AG20443 (cell line): Measurements from ENCODE around the gene LOXL4.

Source experiments
- DNase-seq: peaks from one replicate; pipeline ENCODE4 v3.0.0; 2012; ENCODE audit warnings: low spot score, mixed read lengths

LOXL4 gene

GRCh38 chr10:98295401-98295811 is 27.4 kb upstream of the LOXL4 start:
- DNase-seq = no peak

DNA sequence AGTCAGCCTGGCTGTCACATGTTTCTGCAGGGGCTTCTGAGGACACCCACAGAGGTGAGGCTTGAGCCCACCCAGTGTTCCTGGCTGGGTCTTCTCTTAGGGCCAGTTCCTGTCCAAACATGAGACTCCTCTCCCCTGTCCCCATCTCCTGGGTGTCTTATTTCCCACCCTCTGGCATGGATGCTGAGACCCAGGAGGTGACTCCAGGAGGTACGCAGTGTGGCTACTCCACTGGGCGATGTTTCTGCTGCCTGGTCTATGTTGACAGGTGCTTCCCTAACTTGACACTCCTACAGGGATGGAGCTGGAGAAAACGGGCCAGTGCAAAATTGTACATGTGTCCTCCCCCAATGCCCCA is 26.3 kb upstream of the LOXL4 start:
- no peak for DNase-seq

DNA sequence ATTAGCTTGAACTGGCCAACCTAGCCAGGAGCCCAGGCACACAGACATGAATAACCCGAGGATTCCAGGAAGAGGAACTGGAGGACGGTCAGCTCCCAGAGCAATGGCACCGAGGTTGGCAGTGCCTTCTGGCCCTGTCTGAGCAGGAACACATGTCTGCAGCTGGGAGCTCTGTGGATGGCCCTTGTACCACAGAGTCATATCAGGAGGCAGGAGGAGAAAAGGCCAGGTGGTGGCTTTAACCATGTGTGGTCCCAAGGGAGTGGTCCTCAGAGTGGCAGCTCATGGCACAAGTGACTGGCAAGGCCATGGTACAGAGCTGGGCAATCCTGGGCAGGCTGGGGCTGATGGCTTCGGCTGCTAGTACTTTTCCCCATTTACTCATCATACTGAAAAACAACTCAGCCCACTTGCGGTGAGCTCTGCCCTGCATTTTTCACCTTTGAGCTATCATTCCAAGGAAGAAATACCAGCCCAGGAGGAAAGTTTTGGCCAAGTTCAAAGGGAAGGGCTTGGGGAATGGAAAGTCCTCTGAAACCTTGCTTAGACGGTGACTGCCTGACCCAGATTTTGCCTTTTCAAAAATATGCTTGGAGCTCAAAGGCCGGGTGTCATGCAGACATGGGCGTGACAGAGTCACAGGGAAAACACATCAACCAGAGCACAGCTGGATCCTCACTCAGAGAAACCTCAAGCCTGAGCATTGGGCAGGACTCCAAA is 25.7 kb upstream of the LOXL4 start:
- DNase-seq = peak; percentile 66

DNA sequence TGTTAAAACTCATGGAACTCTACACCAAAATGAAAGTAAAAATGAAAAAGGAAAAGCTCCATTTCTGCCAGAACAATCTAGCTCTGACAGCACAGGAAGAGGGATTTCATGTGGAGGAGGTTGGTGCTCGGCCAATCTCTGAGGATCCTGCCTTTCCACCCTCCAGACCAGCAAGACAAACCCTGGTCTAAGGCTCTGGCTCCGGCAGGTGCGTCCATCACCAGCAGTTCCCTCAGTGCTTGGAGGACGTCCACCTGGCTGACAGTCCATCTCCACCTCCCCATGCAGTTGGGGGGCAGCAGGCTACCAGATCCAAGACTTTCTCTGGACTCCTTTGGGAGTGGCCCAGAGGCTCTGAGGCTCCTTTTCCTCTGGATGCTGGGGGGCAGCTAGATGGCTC is 25.0 kb upstream of the LOXL4 start:
- DNase-seq = no peak

GRCh38 chr10:98289802-98290209 is 21.8 kb upstream of the LOXL4 start:
- no peak for DNase-seq

- no peak for DNase-seq
These were observed 19.3 kb upstream of the LOXL4 start for GRCh38 chr10:98287321-98287720.

- no peak for DNase-seq
These were observed 18.4 kb upstream of the LOXL4 start for GRCh38 chr10:98286419-98286818.

DNA sequence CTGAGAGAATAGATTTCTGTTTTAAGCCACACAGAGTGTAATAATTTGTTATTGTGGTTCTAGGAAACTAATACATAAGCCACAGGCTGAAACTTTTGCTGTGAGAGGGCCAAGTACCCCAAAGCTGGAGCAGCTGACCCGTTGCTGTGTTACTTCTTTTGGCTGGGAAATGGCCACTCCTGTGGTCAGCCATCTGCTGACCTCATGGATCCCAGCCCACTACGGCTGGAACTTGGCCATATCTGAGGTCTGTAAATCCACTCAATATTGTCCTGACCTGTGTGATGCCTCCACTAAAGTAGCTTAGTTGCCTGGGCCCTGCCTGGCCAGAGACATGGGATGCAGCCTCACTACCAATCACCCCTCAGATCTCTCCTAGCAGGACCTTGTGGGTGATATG is 17.4 kb upstream of the LOXL4 start:
- no peak for DNase-seq

DNA sequence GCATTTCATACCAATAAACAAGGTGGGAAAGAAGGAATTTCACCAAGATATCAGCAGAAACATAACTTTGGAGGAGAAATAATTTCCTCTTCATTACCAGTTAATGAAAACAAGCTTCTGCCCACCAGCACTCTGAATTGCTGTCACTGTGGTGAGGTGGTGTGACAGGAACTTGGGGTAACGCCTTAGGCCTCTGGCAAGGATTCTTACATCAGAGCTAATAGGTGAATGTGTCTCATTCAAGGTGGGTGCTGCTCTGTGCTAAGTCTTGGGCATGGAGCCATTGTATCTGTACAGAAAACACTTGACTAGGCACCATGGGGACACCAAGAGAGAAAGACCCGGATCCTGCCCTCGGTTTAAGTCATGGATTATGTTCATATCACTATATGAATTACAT is 8.3 kb upstream of the LOXL4 start:
- DNase-seq = no peak

- DNase-seq = no peak
These were observed 6.6 kb upstream of the LOXL4 start for GRCh38 chr10:98274562-98274961.

DNA sequence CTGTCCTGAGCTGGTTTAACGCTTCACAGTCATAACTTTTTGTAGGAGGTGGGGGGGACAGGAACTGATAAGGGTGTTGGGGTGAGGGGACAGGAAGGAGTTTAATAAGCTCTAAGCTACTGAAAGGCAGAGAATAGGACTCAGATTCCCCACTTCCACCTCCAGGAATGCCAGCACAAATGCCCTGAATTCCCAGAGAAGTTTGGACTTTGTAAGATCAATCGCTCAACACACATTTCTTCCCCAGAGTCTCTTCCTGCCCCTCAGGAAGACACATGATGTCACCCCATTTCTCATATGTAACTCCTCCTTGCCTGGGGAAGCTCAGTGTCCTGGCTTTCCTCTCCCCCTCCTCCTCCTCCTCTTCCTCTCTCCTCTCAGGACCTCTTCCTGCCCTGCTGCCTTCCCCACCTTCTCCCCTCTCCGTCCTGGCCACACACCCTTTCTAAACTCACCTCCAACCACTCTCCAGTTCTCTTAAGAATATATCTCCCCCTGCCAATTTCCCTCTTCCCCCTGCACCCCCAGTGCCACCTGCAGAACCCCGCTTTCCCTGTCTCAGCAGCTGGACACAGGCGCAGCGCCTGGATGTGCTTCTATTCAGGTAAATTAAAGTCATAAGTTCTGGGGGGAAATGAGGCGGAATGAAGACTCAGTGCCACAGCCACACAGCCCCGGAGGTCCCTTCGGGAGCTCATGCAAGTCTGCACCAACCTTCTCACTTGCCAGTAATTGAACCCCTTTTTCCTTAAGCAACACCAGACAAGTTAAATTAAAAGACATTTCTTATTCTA is 5.3 kb upstream of the LOXL4 start:
- no peak for DNase-seq

- no peak for DNase-seq
These were observed 4.7 kb upstream of the LOXL4 start for GRCh38 chr10:98272656-98273055.

DNA sequence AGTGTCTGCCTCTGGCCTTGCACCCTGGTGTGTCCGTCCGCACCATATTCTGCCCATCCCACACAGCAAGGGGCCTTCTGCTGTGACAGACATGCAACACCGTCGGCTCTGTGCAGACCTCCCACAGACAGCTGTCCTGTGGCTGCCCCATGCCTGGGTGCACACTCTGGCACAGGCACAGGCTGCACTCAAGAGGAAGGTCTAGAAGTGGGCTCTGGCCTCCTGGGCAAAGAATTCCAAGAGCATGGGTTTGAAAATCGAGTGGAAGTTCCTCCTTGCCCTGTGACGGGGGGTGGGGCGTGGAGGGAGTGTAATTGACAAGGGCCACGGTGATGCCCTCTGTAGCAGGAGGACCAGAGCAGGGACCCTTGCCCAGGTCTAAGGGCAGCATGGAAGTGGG is 4.3 kb upstream of the LOXL4 start:
- no peak for DNase-seq

DNA sequence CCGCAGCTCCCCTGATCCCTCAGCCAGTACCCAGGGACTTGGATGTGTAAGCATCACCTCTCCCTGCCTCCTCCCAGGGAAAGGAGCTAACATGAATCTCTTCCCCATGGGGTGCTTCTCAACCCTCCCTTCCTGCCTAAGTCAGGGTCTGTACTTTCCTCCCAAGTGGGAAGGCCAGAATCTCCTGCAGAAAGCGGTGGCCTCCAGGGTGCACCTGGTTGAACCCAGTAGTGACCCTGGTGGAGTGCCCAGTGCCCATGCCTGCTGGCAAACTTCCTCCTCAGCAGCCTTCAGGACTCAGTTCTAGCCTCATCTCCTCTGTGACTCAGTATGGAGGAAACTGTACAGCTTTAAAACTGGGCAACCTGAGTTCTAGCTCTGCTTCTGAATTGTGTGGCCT is 2.8 kb upstream of the LOXL4 start:
- no peak for DNase-seq

DNA sequence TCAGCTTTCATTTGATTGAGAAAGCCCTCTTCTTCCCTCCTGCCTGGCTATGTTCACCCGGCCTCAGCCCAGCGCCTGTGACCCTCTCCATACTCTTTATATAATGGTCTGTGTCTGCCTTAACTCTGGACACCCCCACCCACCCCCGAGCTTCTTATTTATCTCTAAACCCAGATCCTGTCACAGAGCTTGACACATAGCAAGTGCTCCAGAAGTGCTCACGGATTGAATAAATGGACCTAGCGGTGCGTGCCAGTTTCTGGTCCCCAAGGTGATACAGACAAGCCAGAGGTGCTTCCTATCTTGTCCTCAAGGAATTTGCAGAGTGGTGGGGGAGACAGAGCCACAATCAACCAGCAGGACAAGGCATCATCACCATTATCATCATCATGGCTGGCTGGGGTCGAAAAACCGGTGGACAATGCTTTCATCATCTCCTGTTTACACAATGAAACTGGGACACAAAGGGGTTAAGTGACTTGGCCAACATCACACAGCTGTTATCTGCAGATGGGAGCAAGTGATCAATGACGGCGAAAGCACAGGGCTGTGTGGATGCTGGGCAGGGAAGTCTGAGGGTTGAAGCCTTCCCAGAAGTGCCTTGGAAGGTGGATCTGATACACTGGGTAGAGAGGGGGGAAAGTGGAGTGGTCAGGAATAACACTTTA is 2.2 kb upstream of the LOXL4 start:
- DNase-seq = no peak

DNA sequence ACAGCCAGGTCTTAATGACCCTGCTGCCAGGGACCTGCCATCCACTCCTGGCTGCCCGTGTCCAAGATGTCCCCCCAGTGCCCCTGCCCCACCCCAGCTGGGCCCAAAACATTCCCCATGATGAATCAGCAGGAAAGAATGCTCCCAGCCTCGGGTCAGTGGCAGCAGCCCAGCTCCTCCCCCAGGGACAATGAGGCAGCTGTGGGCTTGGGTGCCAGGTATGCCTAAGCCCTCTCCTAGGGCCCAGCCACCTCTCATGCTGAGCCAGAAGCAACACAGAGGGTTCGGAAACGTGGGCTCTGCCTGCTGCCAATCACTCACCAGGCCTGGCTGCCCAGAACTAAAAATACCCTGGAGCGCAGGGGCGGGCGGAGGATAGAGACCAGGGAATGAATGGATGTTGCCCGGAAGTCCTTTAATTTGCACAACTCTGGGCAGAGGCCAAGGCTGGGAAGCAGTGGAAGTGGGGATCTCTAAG is 1.5 kb upstream of the LOXL4 start:
- peak; percentile 94 for DNase-seq

GRCh38 chr10:98268694-98269431 is 869 bp upstream of the LOXL4 start:
- peak; percentile 53 for DNase-seq

GRCh38 chr10:98267069-98267893 is 713 bp downstream of the LOXL4 start:
- DNase-seq = peak; percentile 65

- DNase-seq = no peak
These were observed 1.3 kb downstream of the LOXL4 start for GRCh38 chr10:98266647-98267046.

- no peak for DNase-seq
These were observed 2.3 kb downstream of the LOXL4 start for GRCh38 chr10:98265403-98266378.
